HG03139 (cell line): ENCODE results near the gene AKAP3.

Source experiments
- ATAC-seq: cut with Tn5 transposase; IDR thresholded peaks from one replicate; pipeline ENCODE4 v1.9.1; 2021; ENCODE audit not compliant: unreplicated experiment

Gene AKAP3

DNA sequence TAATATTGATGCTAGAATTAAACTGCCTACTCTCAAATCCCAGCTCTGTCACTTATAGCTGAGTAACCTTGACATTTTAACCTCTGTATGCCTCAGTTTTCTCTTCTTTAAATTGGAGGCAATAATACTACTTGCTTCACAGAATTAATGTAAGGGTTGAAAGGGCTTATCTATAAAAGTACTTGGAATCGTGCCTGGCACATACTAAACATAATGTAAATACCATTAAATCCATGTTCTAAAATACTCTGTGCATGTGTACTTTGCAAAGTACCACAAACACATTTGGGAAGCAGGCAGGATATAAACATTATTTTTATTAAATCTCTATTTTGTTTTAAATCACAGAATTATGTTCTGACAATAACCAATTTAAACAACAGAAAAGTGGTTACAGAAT lies 44.9 kb downstream of the AKAP3 start:
- ATAC-seq = no peak

GRCh38 chr12:4603421-4603820 lies 45.4 kb downstream of the AKAP3 start:
- ATAC-seq = no peak

DNA sequence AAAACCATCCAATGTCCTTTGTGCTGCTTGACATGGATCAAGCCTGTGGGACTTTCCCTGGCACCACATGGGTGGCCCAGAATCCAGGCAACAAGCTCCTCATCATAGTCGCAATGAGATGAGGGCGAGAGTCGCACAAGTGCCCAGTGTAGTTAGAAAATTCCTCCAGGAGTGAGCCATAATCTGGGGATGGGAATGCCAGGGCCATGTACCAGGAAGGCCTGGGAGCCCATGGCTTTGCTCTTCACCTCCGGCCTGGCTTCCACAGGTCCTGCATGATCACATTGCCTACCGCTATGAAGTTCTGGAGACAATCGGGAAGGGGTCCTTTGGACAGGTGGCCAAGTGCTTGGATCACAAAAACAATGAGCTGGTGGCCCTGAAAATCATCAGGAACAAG lies 53.0 kb downstream of the AKAP3 start:
- ATAC-seq = no peak

- ATAC-seq = no peak
Measured at GRCh38 chr12:4591180-4591687, 57.6 kb downstream of the AKAP3 start.

DNA sequence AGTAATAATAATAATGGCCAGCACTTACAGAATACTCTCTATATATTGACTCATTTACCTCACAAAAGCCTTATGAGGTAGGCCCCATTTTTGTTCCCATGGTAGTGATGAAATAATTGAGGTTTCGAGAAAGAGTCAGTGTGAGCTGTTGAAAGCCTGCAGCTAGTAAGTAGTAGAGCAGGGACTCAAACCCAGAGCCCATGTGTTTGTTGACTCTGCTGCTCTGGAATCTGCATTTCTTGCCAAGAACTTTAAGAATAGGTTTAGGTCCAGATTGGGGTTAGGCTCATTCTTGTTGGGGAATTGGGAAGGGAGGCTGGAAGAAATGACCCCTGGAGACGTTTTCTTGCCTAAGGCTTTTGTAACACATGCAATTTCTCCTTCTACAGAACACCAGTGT lies 58.9 kb downstream of the AKAP3 start:
- no peak for ATAC-seq

DNA sequence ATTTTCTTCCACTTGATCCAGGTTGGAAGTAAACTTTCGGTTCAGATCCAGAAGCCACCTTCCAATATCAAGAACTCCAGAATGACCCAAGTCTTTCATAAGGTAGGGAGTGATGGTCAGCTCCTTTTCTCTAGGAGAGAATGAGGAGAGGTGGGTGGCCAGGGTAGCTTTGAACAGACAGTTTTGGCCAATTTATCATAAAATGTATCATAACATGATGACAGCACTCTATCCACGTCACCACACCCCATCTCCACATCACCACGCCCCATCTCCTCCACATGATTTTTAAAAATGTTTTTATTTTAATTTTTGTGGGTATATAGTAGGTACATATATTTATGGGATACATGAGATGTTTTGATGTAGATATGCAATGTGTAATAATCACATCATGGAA lies 59.9 kb downstream of the AKAP3 start:
- ATAC-seq = no peak

GRCh38 chr12:4587108-4587507 lies 61.7 kb downstream of the AKAP3 start:
- no peak for ATAC-seq

GRCh38 chr12:4586500-4586899 lies 62.4 kb downstream of the AKAP3 start:
- ATAC-seq = no peak

- ATAC-seq = no peak
Measured at GRCh38 chr12:4584896-4585295, 64.0 kb downstream of the AKAP3 start.

GRCh38 chr12:4584281-4584680 lies 64.6 kb downstream of the AKAP3 start:
- no peak for ATAC-seq

DNA sequence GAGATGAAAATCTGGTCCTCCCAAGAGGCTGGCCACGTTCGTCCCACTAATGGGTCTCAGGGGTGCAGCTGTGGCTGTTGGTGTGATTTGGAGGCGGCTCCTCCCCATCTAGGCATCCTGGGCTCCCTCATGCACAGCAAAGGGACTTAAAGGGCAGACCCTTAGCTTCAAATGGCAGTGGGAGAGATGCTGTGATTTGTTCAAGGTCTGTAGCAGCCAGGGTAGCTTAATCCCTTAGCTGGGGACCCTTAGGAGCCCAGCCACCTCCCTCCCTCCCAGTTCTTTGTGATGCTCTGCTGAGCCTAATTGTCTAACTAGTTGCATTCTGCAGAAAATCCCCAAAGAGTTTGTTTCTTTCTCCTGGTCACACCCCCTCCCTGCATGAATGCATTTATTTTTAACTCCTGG lies 68.6 kb downstream of the AKAP3 start:
- ATAC-seq = no peak

GRCh38 chr12:4579305-4580102 lies 69.3 kb downstream of the AKAP3 start:
- ATAC-seq = no peak

DNA sequence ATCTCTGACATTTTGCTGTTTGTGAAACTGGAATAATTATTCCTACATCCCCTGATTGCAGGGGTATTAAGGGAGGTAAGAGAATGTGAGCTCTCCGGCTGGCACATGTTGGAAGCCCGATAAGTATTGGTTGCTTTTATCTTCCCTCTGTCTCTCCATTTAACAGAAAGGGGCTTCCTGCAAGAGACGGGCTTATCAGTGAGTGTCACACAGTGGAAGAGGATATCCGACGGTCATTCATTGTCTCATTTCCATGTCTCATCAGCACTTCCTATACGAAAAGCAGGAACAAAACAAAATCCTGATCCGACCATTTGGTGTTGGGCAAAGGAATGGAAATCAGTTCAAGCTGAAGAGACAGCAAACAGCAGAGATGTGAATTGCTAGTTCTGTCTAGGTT lies 76.2 kb downstream of the AKAP3 start:
- no peak for ATAC-seq

DNA sequence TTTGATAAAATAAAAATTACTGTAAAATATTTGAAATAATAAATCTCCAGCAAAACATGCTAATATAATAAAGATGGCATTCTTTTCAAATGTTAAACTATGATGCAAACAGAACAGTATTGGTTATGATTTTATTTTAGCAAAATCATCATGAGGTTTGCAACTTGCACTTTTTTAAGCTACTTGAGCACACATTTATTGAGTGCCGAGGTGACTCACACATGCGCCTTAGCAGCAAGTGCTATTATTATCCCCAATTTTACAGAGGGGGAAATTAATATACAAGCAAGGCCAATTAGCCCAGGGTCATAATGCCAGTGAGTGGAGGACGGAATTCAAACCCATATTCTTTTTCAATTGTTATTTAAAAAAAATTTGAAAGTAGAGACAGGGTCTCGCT lies 79.6 kb downstream of the AKAP3 start:
- ATAC-seq = no peak

GRCh38 chr12:4567073-4567881 lies 81.6 kb downstream of the AKAP3 start:
- no peak for ATAC-seq

DNA sequence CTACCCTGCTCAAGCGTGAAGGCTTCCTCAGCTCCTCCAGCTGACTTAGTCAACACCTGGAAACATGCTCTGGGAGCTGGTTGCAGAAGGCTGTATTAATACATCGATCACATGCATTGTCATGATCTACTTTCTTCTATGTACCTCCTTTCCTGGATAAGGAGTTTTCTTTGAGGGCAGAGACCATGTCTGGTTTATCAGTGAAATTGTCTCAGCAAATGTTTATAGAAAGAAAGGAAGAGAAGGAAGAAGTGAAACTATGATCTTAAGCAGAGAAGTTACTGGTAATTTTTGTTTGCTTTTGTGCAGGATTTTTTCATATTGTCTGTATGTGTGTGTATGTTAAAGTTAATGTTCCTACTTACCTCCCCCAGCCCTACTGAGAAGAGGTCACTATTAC lies 82.4 kb downstream of the AKAP3 start:
- ATAC-seq = no peak
